Mammary epithelial cell (primary cell): Measurements from ENCODE around the gene APEX1.

Source experiments
- EZH2 ChIP-seq: IDR thresholded peaks from 2 replicates; pipeline ENCODE4 v1.6.1; 2012; ENCODE audit warnings: low read length, inconsistent platforms, borderline replicate concordance
- TF ChIP-seq, protein P1 (sequence below), 2 donors: IDR thresholded peaks in 1 of 2; conservative IDR thresholded peaks in 1 of 2; 2 replicates each; pipeline ENCODE4 v1.5.1; 2011 to 2012; ENCODE audit warnings: inconsistent platforms in 2 of 2, low read length in 2 of 2, mild to moderate bottlenecking in 2 of 2, control low read depth in 1 of 2, low read depth in 1 of 2; ENCODE audit not compliant: insufficient read depth in 1 of 2; ENCODE audit errors: extremely low read depth in 1 of 2

DNA sequence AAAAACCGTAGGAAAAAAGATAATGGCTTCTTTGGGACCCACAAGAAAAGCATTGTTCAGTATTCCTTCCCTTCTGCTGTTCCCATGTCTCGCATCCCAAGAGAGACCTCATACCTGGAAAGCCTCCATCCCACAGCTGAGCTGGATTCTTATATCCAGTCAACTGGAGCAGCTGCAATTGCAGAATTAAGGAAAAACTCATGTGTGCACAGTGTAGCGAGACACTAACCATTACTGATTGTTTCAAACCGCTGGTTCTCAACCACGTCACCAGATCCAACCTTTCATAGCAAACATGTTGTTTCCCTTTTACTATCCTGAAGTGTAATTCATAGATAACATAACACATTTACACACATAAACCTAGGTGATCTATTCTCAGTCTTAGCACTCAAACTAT is 44.9 kb downstream of the APEX1 start:
- TF ChIP-seq, protein P1, sequence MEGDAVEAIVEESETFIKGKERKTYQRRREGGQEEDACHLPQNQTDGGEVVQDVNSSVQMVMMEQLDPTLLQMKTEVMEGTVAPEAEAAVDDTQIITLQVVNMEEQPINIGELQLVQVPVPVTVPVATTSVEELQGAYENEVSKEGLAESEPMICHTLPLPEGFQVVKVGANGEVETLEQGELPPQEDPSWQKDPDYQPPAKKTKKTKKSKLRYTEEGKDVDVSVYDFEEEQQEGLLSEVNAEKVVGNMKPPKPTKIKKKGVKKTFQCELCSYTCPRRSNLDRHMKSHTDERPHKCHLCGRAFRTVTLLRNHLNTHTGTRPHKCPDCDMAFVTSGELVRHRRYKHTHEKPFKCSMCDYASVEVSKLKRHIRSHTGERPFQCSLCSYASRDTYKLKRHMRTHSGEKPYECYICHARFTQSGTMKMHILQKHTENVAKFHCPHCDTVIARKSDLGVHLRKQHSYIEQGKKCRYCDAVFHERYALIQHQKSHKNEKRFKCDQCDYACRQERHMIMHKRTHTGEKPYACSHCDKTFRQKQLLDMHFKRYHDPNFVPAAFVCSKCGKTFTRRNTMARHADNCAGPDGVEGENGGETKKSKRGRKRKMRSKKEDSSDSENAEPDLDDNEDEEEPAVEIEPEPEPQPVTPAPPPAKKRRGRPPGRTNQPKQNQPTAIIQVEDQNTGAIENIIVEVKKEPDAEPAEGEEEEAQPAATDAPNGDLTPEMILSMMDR (conservative IDR thresholded peaks at IDR 0.05 in 1 of 2, IDR thresholded peaks at IDR 0.05 in 1 of 2; ENCODE audit: extremely low read depth in 1 of 2, insufficient read depth in 1 of 2, low read depth in 1 of 2, low read length in 2 of 2): no peak
- no peak for TF ChIP-seq EZH2
